GM18499 (cell line): ENCODE results near the gene MEG3.
"Not testable (repeated sequence)": the region's sequence is repeated elsewhere in the genome, so short reads cannot be mapped to it uniquely, and the experiment has no call there.

ENCODE experiments used
- ATAC-seq: cut with Tn5 transposase; IDR thresholded peaks from one replicate; pipeline ENCODE4 v1.9.1; 2021; ENCODE audit warnings: moderate number of reproducible peaks; ENCODE audit not compliant: insufficient read depth, unreplicated experiment

Gene MEG3

GRCh38 chr14:100810861-100811461, 15.0 kb upstream of the MEG3 start:
- no peak for ATAC-seq

DNA sequence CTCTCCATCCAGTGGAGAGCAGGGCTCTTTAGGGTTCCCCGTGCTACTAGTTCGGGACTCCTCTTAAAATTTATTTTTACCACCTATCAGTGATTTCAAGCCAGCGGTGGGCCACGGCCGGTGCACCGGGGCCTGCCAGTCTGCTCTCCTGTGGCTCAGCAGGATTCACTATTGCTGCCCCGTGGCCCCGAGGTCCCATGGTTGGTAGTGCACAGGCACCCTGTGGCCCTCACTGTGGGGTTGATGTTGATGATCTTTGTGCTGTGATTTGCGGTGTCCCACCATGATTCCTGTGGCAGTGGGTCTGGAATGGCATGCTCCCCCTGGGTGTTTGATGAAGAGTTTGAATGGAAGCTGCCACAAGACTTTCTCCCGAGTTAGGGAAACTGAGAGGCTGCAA, 12.6 kb upstream of the MEG3 start:
- ATAC-seq = no peak

GRCh38 chr14:100815478-100816285, 10.2 kb upstream of the MEG3 start:
- ATAC-seq = no peak

GRCh38 chr14:100816286-100816949, 9.5 kb upstream of the MEG3 start:
- no peak for ATAC-seq

GRCh38 chr14:100816950-100817901, 8.7 kb upstream of the MEG3 start:
- ATAC-seq = no peak

DNA sequence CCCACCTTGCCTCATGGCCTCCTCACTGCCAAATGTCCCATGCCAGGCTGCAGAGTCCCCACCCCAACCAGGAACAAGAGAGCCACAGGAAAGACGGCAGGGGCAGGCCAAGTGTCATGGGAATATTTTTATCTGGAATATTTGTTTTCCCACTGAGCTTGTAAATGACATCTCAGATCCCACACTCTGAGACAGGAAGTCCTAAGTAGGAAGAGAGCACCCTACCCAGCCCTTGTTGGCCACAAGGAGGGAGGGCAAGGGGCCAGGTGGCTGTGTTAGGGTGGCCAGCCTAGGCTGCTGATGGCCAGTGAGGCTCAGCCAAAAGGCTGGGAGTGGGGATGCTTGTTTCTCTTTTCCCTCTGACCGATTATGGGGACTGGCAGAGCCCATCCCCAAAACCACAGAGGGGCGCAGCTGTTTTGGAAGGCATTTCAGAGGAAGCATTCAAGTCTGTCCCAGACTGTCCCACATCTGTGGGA, 7.7 kb upstream of the MEG3 start:
- no peak for ATAC-seq

- not testable (repeated sequence) for ATAC-seq
Observed at GRCh38 chr14:100818923-100819322, 7.0 kb upstream of the MEG3 start.

DNA sequence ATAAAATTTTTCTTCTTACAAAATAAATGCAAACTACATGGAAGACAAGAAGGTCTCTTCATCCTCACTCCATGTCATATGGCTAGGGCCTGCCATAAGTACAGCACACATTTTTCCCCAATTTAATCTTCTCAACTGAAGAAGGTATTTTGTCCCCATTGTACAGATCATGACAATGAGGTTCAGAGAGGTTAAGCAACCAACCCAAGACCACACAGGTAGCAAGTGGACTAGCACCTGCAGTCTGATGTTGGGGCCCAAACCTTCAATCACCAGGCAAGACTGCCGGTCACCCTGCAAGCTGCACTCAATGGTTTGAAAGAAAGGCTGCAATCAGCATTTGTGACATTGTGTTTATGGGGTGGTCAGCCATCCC, 6.5 kb upstream of the MEG3 start:
- ATAC-seq = no peak

GRCh38 chr14:100819829-100820475, 6.0 kb upstream of the MEG3 start:
- no peak for ATAC-seq

DNA sequence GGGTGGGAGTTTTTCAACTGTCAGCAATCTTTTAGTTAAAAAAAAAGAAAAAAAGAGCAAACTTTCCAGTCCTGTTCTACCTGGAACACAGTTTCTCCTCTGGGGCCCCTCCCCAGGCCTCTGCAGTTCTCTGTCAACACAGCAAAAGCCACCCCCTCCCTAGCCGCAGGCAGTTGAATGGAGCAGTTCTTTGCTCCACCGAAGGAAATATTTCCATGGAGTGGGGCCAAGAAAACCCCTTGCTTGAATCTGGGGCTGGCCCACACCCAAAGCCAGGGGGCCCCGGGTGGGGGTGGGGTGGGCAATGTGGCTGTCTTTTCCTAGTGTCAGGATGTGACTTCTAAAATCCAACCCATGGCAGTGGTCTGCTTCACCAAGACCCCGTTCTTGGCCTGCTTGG, 5.0 kb upstream of the MEG3 start:
- ATAC-seq = no peak

- no peak for ATAC-seq
Observed at GRCh38 chr14:100822013-100822412, 3.9 kb upstream of the MEG3 start.

DNA sequence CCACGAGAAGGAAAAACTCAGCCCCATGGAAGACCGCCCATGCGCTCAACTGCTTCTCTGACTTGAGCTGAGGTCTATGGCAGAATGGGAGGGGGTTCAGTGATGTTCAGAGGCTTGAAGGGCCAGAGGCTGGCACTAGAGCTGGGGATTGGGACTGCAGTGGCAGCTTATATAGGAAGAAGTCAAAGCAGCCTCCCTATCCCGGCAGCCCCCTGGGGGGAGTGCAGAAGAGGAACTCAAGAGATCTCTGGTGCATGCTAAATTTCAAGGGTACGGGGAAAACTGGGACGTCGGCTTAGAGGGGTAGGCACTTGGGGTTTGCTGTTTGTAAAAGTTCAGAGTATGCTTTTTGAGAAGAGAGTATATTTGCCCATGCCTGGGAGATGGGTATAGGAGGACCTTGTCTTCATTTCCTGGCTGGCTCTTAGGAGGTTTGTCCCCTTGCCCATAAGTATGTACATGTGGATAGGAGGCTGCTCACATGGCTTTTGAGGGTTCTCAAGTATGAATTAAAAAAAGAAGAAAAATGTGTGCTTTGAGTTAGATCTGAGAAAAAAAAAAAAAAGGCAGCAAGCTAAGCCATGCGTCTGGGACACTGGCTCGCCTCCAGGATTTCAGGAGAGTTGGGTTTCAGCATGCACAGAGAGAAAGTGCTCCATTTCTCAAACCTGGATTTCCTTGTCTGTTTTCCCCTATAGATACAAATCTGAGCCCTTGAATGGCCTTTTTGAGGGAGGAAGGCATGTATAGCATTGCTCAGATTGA, 3.2 kb upstream of the MEG3 start:
- no peak for ATAC-seq

DNA sequence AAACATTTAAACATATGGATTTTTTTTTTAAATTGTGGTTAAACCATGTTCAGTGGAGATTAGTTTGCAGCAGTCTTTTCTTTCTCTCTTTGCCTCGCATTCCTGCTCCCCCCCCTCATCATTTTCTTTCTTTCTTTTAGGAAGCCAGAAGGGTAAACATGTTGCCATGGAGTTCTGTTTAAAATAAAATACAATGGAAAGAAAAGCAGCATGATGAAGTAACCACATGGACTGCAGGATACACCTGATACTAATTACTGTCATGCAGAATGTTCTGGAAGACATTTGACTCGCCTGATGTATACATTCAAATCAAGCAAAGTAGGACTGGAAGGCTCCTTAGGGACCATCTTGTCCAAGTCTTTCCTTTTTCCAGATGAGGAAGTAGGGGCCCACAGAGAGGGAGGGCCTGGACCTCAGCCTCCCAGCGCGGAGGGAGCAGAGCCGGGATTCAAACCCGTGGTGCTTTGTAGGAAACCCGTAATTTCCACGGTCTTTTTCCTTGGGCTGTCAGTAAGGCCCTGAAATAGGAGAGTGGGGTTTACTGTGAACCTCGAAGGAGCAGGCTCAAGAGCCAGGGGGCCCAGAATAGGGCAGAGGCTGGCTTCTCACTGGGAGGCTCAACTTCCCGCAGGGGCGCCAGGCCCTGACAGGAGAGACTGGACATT, 2.4 kb upstream of the MEG3 start:
- no peak for ATAC-seq

GRCh38 chr14:100824091-100824551, 1.8 kb upstream of the MEG3 start:
- ATAC-seq = no peak

DNA sequence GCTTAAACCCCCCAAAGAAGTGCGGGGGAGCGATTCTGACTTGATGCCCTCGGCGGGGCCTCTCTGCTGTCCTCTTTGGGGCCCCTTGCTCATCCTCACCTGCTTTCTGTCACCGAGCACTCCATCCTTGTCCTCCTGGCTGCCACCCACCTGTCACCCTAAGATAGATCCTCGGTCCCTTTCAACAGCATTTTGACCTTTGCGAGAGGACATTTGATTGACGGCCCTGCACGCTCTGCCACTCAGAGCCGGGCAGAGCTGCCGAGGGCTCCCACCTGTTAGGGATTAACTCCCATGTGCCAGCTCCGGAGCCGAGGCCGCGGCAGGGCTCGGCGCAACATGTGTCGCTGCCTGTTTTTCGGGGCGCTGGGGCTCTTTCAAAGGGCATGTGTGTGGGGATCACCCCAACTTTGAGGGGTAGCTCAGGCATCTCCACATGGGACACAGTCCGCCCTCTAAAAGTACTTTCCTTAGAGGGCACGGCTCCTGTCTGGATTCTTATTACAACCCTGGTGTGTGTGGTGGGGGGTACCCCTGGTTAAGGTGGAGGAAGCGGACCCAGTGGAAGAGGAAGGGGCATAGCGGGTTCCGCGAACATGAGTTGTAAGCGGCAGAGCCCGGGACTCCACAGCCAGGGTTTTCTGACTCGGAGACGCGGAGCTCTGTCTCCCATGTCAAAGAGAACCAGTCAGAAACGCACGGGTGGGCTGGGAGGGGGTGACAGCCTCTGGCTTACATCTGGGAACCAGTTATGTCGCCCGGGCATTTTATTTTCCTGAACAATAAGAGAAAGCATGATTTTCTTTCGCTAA, 811 bp upstream of the MEG3 start:
- no peak for ATAC-seq

- no peak for ATAC-seq
Observed at GRCh38 chr14:100826391-100827100, 628 bp downstream of the MEG3 start.
